WTC11 (cell line): ENCODE measurements around the gene TRPV5.

Experiments used
- ATF1 ChIP-seq: sonication (generic); formaldehyde crosslinking; IDR thresholded peaks from 2 replicates; pipeline ENCODE4 v1.8.1; 2023; ENCODE audit warnings: mild to moderate bottlenecking, moderate library complexity, missing genetic modification reagents
- CREM ChIP-seq: sonication (generic); formaldehyde crosslinking; IDR thresholded peaks from 2 replicates; pipeline ENCODE4 v1.8.1; 2022; ENCODE audit warnings: mild to moderate bottlenecking, missing genetic modification reagents, moderate library complexity
- CTCF ChIP-seq: fragments of 200-600 bp; IDR thresholded peaks from 2 replicates; pipeline ENCODE4 v1.8.0; 2022; ENCODE audit warnings: antibody characterized with exemption
- E2F5 ChIP-seq: sonication (generic); formaldehyde crosslinking; IDR thresholded peaks from 2 replicates; pipeline ENCODE4 v1.8.1; 2022; ENCODE audit warnings: mild to moderate bottlenecking, moderate library complexity, missing genetic modification reagents
- IRF1 ChIP-seq: sonication (generic); formaldehyde crosslinking; IDR thresholded peaks from 2 replicates; pipeline ENCODE4 v1.8.0; 2023; ENCODE audit warnings: missing genetic modification reagents
- JUN ChIP-seq: sonication (generic); formaldehyde crosslinking; IDR thresholded peaks from 2 replicates; pipeline ENCODE4 v1.8.0; 2023; ENCODE audit warnings: mild to moderate bottlenecking, missing genetic modification reagents
- NFYB ChIP-seq: sonication (generic); formaldehyde crosslinking; conservative IDR thresholded peaks from 2 replicates; pipeline ENCODE4 v1.8.0; 2022; ENCODE audit warnings: low read depth, missing genetic modification reagents
- SMAD4 ChIP-seq: sonication (generic); formaldehyde crosslinking; IDR thresholded peaks from 2 replicates; pipeline ENCODE4 v1.8.0; 2022; ENCODE audit warnings: mild to moderate bottlenecking, missing genetic modification reagents
- SOX15 ChIP-seq: fragments of 250-450 bp; sonication (Bioruptor Pico); IDR thresholded peaks from 2 replicates; pipeline ENCODE4 v1.9.0; 2021; ENCODE audit warnings: mild to moderate bottlenecking
- SP1 ChIP-seq: sonication (generic); formaldehyde crosslinking; conservative IDR thresholded peaks from 2 replicates; pipeline ENCODE4 v1.8.1; 2022; ENCODE audit warnings: missing genetic modification reagents
- STAT6 ChIP-seq: sonication (generic); formaldehyde crosslinking; conservative IDR thresholded peaks from 2 replicates; pipeline ENCODE4 v1.8.1; 2023; ENCODE audit warnings: mild to moderate bottlenecking, low read depth, missing genetic modification reagents, moderate library complexity
- ZNF317 ChIP-seq: sonication (generic); formaldehyde crosslinking; IDR thresholded peaks from 2 replicates; pipeline ENCODE4 v1.8.1; 2023; ENCODE audit warnings: low read depth, mild to moderate bottlenecking, moderate library complexity, missing genetic modification reagents, borderline replicate concordance
- ZNF423 ChIP-seq: fragments of 250-450 bp; sonication (Bioruptor Pico); IDR thresholded peaks from 2 replicates; pipeline ENCODE4 v2.1.2; 2022; ENCODE audit warnings: mild to moderate bottlenecking, moderate library complexity

- TF ChIP-seq CTCF: no peak
- no peak for TF ChIP-seq SP1 (CRISPR knock-in tag)
- no peak for TF ChIP-seq ZNF317 (CRISPR knock-in tag)
- TF ChIP-seq NFYB: no peak
- TF ChIP-seq CREM (CRISPR knock-in tag): no peak
- TF ChIP-seq ATF1: no peak
- TF ChIP-seq JUN: no peak
- no peak for TF ChIP-seq ZNF423 (CRISPR knock-in tag)
- no peak for TF ChIP-seq SMAD4 (CRISPR knock-in tag)
- no peak for TF ChIP-seq E2F5
- no peak for TF ChIP-seq IRF1 (CRISPR knock-in tag)
- no peak for TF ChIP-seq SOX15 (CRISPR knock-in tag)
- TF ChIP-seq STAT6: no peak
Measured at GRCh38 chr7:142875456-142875855, 58.1 kb downstream of the TRPV5 start.
